KMS-11 (cell line): ENCODE results near the gene OSBPL5.

Experiments
- H2AFZ ChIP-seq: fragments of 200-600 bp; sonication (generic); 2 replicates; pipeline ENCODE4 v1.6.1; 2016; ENCODE audit warnings: antibody characterized with exemption, mixed run types, low read depth
- H3K27ac ChIP-seq: fragments of 200-600 bp; sonication (generic); 2 replicates; pipeline ENCODE4 v1.6.1; 2016; ENCODE audit warnings: mild to moderate bottlenecking, mixed run types
- H3K27me3 ChIP-seq: fragments of 200-600 bp; sonication (generic); 2 replicates; pipeline ENCODE4 v1.6.1; 2017; ENCODE audit warnings: mild to moderate bottlenecking, low read depth, mixed run types, moderate library complexity; ENCODE audit not compliant: insufficient read depth
- H3K36me3 ChIP-seq: fragments of 200-600 bp; sonication (generic); 2 replicates; pipeline ENCODE4 v1.6.1; 2017; ENCODE audit warnings: mild to moderate bottlenecking, mixed run types; ENCODE audit not compliant: insufficient read depth
- H3K4me1 ChIP-seq: fragments of 200-600 bp; sonication (generic); 2 replicates; pipeline ENCODE4 v1.6.1; 2016; ENCODE audit warnings: mild to moderate bottlenecking, low read depth, mixed run types; ENCODE audit not compliant: poor library complexity, severe bottlenecking
- H3K4me2 ChIP-seq: fragments of 200-600 bp; sonication (generic); 2 replicates; pipeline ENCODE4 v1.7.0; 2016; ENCODE audit warnings: mild to moderate bottlenecking, mixed run types
- H3K4me3 ChIP-seq: fragments of 200-600 bp; sonication (generic); IDR thresholded peaks from 2 replicates; pipeline ENCODE4 v1.6.1; 2017; ENCODE audit warnings: low read depth, low read length, mixed read lengths; ENCODE audit not compliant: insufficient read depth
- H3K79me2 ChIP-seq: fragments of 200-600 bp; sonication (generic); 2 replicates; pipeline ENCODE4 v1.6.1; 2016; ENCODE audit warnings: low read depth, mixed run types; ENCODE audit not compliant: insufficient read depth
- H3K9ac ChIP-seq: fragments of 200-600 bp; sonication (generic); 2 replicates; pipeline ENCODE4 v1.6.1; 2016; ENCODE audit warnings: mild to moderate bottlenecking, mixed run types
- H4K20me1 ChIP-seq: fragments of 200-600 bp; sonication (generic); 2 replicates; pipeline ENCODE4 v1.6.1; 2016; ENCODE audit warnings: mild to moderate bottlenecking, mixed run types; ENCODE audit not compliant: insufficient read depth
- TF ChIP-seq, protein P1 (sequence below): fragments of 200-600 bp; sonication (generic); conservative IDR thresholded peaks from 2 replicates; pipeline ENCODE4 v1.6.1; 2017; ENCODE audit warnings: low read depth, mild to moderate bottlenecking, antibody characterized with exemption, low read length, moderate library complexity, mixed read lengths

Gene OSBPL5

DNA sequence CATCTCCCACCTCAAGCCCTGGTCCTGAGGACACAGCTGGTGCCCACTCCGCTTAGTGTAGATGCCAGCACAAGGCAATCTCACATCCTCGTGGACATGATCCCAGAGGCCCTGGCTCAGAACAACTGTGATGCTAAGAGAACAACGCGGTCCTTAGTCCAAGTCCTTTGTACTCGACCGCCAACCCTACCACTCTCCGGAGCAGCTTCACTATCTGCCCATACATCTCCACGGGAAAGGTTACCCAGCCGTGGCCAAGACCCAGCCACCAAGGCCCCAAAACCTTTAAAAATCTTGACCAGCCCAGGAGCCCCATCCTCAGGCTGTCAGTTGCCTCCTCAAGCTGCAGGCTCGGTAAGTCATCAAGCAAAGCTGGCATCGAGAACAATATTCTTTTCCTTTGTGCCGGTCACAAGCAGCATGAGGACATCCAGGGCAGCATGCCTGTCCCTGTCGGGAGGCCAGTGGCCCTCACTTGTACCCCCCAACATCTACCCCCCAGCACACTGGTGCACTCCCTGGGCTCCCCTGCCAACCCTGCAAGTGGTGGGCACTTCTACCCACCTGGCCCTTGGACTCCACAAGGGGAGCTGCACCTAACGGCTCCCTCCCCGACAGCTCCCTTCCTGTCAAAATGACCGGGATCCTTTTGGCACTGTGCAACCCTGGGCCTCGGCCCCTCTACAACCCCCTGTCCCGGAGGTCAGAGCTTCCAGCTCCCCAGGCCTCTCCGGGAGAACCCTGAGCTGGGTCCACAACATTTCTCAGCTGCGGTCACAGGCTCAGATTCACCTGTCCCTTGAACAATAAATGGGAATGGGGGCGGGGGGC is 2.5 kb downstream of the OSBPL5 start:
- Histone ChIP-seq H3K4me2 (no peak overlapping the region), H3K36me3 (no peaks in the 10 kb centered on the region), H2AFZ (no peak overlapping the region), H3K4me3 (no peak overlapping the region), H3K9ac (no peak overlapping the region), H3K4me1 (no peaks in the 10 kb centered on the region), H4K20me1 (no peaks in the 10 kb centered on the region), H3K27me3 (peaks cover 15% of the 10 kb centered on the region; the same call in 1 of the 2 replicates), H3K27ac (no peak overlapping the region), H3K79me2 (no peaks in the 10 kb centered on the region)
- TF ChIP-seq, protein P1, sequence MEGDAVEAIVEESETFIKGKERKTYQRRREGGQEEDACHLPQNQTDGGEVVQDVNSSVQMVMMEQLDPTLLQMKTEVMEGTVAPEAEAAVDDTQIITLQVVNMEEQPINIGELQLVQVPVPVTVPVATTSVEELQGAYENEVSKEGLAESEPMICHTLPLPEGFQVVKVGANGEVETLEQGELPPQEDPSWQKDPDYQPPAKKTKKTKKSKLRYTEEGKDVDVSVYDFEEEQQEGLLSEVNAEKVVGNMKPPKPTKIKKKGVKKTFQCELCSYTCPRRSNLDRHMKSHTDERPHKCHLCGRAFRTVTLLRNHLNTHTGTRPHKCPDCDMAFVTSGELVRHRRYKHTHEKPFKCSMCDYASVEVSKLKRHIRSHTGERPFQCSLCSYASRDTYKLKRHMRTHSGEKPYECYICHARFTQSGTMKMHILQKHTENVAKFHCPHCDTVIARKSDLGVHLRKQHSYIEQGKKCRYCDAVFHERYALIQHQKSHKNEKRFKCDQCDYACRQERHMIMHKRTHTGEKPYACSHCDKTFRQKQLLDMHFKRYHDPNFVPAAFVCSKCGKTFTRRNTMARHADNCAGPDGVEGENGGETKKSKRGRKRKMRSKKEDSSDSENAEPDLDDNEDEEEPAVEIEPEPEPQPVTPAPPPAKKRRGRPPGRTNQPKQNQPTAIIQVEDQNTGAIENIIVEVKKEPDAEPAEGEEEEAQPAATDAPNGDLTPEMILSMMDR, result no peak

DNA sequence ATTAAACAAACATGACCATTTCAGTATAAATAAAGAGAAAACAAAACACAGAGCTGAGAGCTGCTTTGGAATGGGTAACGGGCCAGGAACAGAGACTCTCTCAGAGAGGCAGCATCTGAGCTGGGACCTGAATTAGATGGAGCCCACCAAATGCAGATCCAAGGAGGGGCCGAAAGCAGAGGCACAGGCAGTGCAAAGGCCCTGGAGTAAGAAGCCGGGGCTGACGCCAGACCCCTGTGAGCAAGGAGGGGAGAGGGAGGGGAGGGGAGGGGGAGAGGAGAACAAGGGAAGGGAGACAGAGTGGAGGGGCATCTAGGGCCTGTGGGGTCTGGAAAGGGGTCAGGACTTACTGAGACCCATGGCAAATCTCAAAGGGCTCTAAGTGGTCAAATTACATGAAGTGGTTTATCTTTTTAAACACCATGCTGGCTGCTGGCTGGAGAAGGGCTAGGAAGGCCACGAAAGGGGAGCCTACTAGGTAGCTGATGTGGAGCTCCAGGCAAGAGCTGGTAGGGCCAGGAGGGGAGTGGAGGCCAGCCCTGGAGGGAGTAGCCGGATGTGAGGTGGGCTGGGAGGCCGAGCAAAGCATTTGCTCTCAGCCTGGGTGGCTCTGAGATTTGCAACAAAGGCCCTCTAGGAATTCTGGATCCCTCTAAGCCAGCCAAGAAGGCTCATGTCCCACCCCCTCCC is 3.2 kb downstream of the OSBPL5 start:
- no peaks in the 10 kb centered on the region for H3K79me2 ChIP-seq
- no peaks in the 10 kb centered on the region for H3K4me1 ChIP-seq
- no peak overlapping the region for H3K9ac ChIP-seq
- H3K4me2 ChIP-seq, result no peak overlapping the region
- no peak overlapping the region for H3K27ac ChIP-seq
- H3K27me3 ChIP-seq, result peaks cover 9% of the 10 kb centered on the region; the same call in 1 of the 2 replicates
- TF ChIP-seq, protein P1, result no peak
- no peaks in the 10 kb centered on the region for H4K20me1 ChIP-seq
- no peaks in the 10 kb centered on the region for H3K36me3 ChIP-seq
- no peak overlapping the region for H3K4me3 ChIP-seq
- no peak overlapping the region for H2AFZ ChIP-seq

DNA sequence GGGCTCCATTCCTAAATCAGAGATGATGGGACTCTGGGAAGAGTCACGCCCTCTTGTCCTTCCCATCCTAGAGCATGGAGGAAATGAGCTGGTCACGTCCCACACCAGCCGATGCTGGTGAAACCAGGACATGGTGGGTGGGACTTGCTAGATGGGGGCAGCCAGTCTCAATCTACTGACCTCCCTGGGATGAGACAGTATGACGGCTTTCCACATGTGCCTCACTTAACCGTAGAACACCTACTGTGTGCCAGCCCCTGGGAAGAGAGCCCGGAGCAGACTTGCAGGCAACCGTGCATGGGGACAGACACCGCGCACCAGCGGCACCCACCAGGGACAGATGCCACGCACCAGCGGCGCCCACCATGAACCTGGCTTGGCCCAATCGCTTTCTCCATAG is 3.8 kb downstream of the OSBPL5 start:
- Histone ChIP-seq H3K9ac (no peak overlapping the region), H3K4me2 (no peak overlapping the region), H3K79me2 (no peaks in the 10 kb centered on the region), H4K20me1 (no peaks in the 10 kb centered on the region), H3K36me3 (no peaks in the 10 kb centered on the region), H3K27me3 (peaks cover 9% of the 10 kb centered on the region; the same call in 1 of the 2 replicates), H3K4me3 (no peak overlapping the region), H3K27ac (no peak overlapping the region), H2AFZ (no peak overlapping the region), H3K4me1 (no peaks in the 10 kb centered on the region)
- TF ChIP-seq, protein P1, result no peak

DNA sequence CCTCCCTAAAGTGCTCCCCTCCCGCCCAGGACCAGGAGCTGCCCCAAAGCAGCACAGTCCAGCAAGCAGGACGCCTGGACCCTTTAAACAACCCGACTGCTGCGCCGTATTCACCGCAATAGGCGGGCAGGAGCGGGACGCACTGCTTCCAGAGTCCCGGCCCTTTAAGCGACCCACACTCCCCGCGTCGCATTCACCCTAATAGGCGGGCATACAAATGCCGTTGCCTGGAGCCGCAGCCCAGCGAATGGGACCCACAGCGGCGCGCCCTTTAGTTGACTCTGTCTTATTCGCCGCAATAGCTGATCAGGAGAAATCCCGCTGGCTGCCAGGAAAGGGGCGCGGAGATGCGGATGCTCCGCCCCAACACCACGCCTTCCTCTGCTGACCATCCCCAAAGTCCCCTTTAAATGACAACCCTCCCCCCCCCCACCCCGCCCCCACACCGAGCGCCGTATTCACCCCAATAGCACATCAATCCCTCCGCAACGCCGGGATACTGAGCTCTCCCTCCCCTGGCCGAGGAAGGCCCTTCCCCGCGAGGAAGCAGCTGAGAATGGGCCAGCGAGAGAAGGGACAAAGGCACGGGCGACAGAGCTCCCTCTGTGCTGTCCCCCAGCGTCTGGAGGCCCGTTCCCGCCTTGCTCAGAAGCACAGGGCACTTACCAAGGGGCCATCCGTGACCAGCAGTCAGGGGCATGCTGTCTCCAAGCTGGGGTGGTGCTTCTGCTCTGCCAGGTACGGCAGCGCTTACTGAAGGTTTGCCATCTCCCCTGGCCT is 4.7 kb downstream of the OSBPL5 start:
- Histone ChIP-seq H3K4me1 (no peaks in the 10 kb centered on the region), H3K4me3 (no peak overlapping the region), H3K36me3 (no peaks in the 10 kb centered on the region), H3K27me3 (peaks cover under 1% of the 10 kb centered on the region; the same call in 1 of the 2 replicates), H3K9ac (no peak overlapping the region), H4K20me1 (no peaks in the 10 kb centered on the region), H3K27ac (no peak overlapping the region), H3K79me2 (no peaks in the 10 kb centered on the region), H3K4me2 (no peak overlapping the region), H2AFZ (no peak overlapping the region)
- TF ChIP-seq, protein P1, result no peak
